ENCODE data around the gene ESAM.

Gene ESAM

DNA sequence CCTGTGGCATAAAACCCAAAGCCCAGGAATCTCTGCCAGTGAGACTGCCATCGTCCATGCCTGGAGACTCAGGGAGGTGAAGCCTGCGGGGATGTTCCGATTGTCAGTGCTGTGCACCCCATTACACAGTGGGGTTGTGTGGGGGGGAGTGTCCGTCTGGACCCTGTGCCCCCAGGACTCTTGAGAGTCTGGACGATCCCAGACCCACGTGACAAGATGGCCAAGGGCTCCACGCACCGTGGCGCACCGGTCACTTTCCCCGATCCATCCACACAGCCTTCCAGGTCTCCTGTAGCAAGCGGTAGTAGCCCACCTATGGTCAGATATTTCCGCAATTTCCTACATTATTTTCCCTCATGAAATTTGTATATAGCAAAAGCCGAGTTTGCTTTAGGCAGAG is 43.3 kb downstream of the ESAM start:
- no peak for TF ChIP-seq GATA3 (IDR thresholded peaks at IDR 0.05; ENCODE audit: low read depth, low read length)
- no peak for TF ChIP-seq GATA2 (IDR thresholded peaks at IDR 0.05; ENCODE audit: low read depth, low read length)

- TF ChIP-seq GATA3 (IDR thresholded peaks at IDR 0.05; ENCODE audit: low read depth, low read length) (no peak), GATA2 (IDR thresholded peaks at IDR 0.05; ENCODE audit: low read depth, low read length) (no peak)
Measured at GRCh38 chr11:124717786-124718651, 44.1 kb downstream of the ESAM start.

DNA sequence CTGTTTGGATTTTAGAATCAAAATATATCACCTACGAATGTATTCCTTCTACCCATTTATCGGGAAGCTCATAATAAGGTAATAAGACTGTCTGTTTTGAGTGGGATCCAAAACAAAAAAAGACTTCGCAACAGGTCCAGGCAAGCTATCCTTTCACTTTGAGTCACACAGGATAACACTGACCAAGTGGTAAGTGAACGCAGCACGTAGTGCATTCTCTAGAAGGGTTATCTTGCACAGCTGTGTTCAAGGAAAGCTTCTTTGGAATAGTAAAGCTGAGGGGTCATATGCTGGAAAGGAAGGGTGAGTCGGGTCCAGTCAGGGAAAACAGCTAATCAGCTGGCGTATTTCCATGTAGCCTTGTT is 44.7 kb downstream of the ESAM start:
- TF ChIP-seq GATA2 (IDR thresholded peaks at IDR 0.05; ENCODE audit: low read depth, low read length): no peak
- TF ChIP-seq GATA3 (IDR thresholded peaks at IDR 0.05; ENCODE audit: low read depth, low read length): no peak

DNA sequence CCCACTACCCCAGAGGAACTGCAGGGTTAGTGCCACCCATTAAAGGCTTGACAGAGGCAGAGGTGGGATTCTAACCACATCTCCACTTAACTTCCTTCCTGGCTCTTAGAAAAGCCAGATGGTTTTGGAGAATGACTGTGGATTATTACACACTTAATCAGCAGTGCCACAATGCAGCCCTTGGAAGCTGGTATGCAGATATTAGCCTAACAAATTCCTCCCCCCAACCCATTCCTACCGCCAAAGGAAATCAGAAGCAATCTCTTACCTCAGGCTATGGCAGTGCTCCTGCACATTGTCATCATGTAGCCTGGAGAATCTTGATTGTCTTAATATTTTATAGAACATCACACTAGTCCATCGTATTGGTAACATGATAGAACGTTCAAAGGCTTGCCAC is 45.5 kb downstream of the ESAM start:
- TF ChIP-seq GATA3 (IDR thresholded peaks at IDR 0.05; ENCODE audit: low read depth, low read length) (no peak), GATA2 (IDR thresholded peaks at IDR 0.05; ENCODE audit: low read depth, low read length) (no peak)

- TF ChIP-seq GATA2 (IDR thresholded peaks at IDR 0.05; ENCODE audit: low read depth, low read length): no peak
- TF ChIP-seq GATA3 (IDR thresholded peaks at IDR 0.05; ENCODE audit: low read depth, low read length): no peak
Measured at GRCh38 chr11:124712392-124712791, 49.7 kb downstream of the ESAM start.

GRCh38 chr11:124707829-124708228 is 54.3 kb downstream of the ESAM start:
- TF ChIP-seq GATA2 (IDR thresholded peaks at IDR 0.05; ENCODE audit: low read depth, low read length) (no peak), GATA3 (IDR thresholded peaks at IDR 0.05; ENCODE audit: low read depth, low read length) (no peak)
